Activated naive CD8-positive, alpha-beta T cell treated with anti-CD3 and anti-CD28 coated beads, Interleukin-2, amount 10 ng/mL, durations not matched to agents 7 days and 5 days (primary cell): ENCODE results near the gene FYN. TPM values are rescaled to one million over a fixed set of nuclear protein-coding genes. Genes with fewer than 3 reads are reported as not detected.
"Not testable (repeated sequence)": the region's sequence is repeated elsewhere in the genome, so short reads cannot be mapped to it uniquely, and the experiment has no call there.

ENCODE experiments used
- ATAC-seq: fragments of 150-1000 bp; cut with Tn5 transposase; one replicate; pipeline ENCODE4 v1.10.0; 2021; ENCODE audit warnings: low read depth, moderate library complexity
- POLR2A ChIA-PET: fragments of 350-600 bp; sonication (Branson Sonifier 250); formaldehyde crosslinking; loops from one replicate; lab custom pipeline; 2021; ENCODE audit warnings: antibody characterized with exemption; lab: Charles Lee
- DNase-seq: peaks from one replicate; pipeline ENCODE4 v3.0.0; 2021
- H3K27ac Mint-ChIP-seq: one replicate; pipeline ENCODE4 v1.8.0; 2022; ENCODE audit warnings: mild to moderate bottlenecking, mixed read lengths
- H3K27me3 Mint-ChIP-seq: one replicate; pipeline ENCODE4 v1.8.0; 2022; ENCODE audit warnings: mild to moderate bottlenecking, moderate library complexity, mixed read lengths
- H3K36me3 Mint-ChIP-seq: one replicate; pipeline ENCODE4 v1.8.0; 2021; ENCODE audit warnings: mild to moderate bottlenecking, mixed read lengths
- H3K4me1 Mint-ChIP-seq: one replicate; pipeline ENCODE4 v1.8.0; 2021; ENCODE audit warnings: mixed read lengths
- H3K4me3 Mint-ChIP-seq: one replicate; pipeline ENCODE4 v1.8.0; 2022; ENCODE audit warnings: mild to moderate bottlenecking, moderate library complexity, mixed read lengths
- H3K9me3 Mint-ChIP-seq: one replicate; pipeline ENCODE4 v1.8.0; 2021; ENCODE audit warnings: mixed read lengths
- total RNA-seq, 2 experiments: library from RNA; stranded (reverse); gene quantifications; one replicate each; pipeline ENCODE4 v1.2.3, GENCODE V29; 2021

FYN gene
- total RNA-seq, 2 experiments from 2014 or later, result 363 to 409 TPM

GRCh38 chr6:111898452-111898851 lies 25.2 kb upstream of the FYN start:
- Mint-ChIP-seq H3K4me1 (no peaks in the 10 kb centered on the region), H3K27ac (no peak overlapping the region), H3K36me3 (peaks cover 5% of the 10 kb centered on the region), H3K27me3 (no peaks in the 10 kb centered on the region), H3K9me3 (no peaks in the 10 kb centered on the region), H3K4me3 (no peak overlapping the region)
- ATAC-seq (no peak), DNase-seq (no peak)
- POLR2A ChIA-PET, result interaction anchor here (0.9 kb wide), 1 partner anchor 14 kb away, joined by 4 read pairs; no protein-coding TSS in a partner anchor

GRCh38 chr6:111894951-111895350 lies 21.7 kb upstream of the FYN start:
- Mint-ChIP-seq H3K4me1 (no peaks in the 10 kb centered on the region), H3K27ac (no peak overlapping the region), H3K36me3 (no peaks in the 10 kb centered on the region), H3K4me3 (no peak overlapping the region), H3K9me3 (no peaks in the 10 kb centered on the region), H3K27me3 (no peaks in the 10 kb centered on the region)
- POLR2A ChIA-PET, result no interaction called here
- DNase-seq (no peak), ATAC-seq (no peak)

GRCh38 chr6:111894272-111894671 lies 21.0 kb upstream of the FYN start:
- POLR2A ChIA-PET, result no interaction called here
- Mint-ChIP-seq H3K9me3 (no peaks in the 10 kb centered on the region), H3K4me1 (no peaks in the 10 kb centered on the region), H3K36me3 (no peaks in the 10 kb centered on the region), H3K27ac (no peak overlapping the region), H3K27me3 (no peaks in the 10 kb centered on the region), H3K4me3 (no peak overlapping the region)
- DNase-seq (no peak), ATAC-seq (no peak)

GRCh38 chr6:111892431-111892830 lies 19.2 kb upstream of the FYN start:
- ATAC-seq, result no peak
- Mint-ChIP-seq H3K27me3 (peaks cover 2% of the 10 kb centered on the region), H3K4me1 (no peaks in the 10 kb centered on the region), H3K4me3 (no peak overlapping the region), H3K9me3 (no peaks in the 10 kb centered on the region), H3K27ac (no peak overlapping the region), H3K36me3 (no peaks in the 10 kb centered on the region)
- no peak for DNase-seq
- POLR2A ChIA-PET, result no interaction called here

- Mint-ChIP-seq H3K27me3 (peaks cover 6% of the 10 kb centered on the region), H3K4me1 (no peaks in the 10 kb centered on the region), H3K36me3 (no peaks in the 10 kb centered on the region), H3K9me3 (no peaks in the 10 kb centered on the region), H3K4me3 (no peak overlapping the region), H3K27ac (no peak overlapping the region)
- ATAC-seq, result no peak
- POLR2A ChIA-PET, result no interaction called here
- DNase-seq, result no peak
These were observed 17.7 kb upstream of the FYN start for GRCh38 chr6:111890988-111891387.

GRCh38 chr6:111888928-111889695 lies 15.9 kb upstream of the FYN start:
- Mint-ChIP-seq H3K27me3 (peaks cover 6% of the 10 kb centered on the region), H3K4me1 (no peaks in the 10 kb centered on the region), H3K9me3 (peaks cover 1% of the 10 kb centered on the region), H3K27ac (no peak overlapping the region), H3K4me3 (no peak overlapping the region), H3K36me3 (peaks cover 3% of the 10 kb centered on the region)
- POLR2A ChIA-PET, result no interaction called here
- no peak for ATAC-seq
- DNase-seq, result no peak

- H3K9me3 Mint-ChIP-seq, ATAC-seq, H3K36me3 Mint-ChIP-seq, H3K4me3 Mint-ChIP-seq, H3K4me1 Mint-ChIP-seq, DNase-seq, POLR2A ChIA-PET, H3K27me3 Mint-ChIP-seq, H3K27ac Mint-ChIP-seq: not testable (repeated sequence)
These were observed 13.5 kb upstream of the FYN start for GRCh38 chr6:111886793-111887192.

- POLR2A ChIA-PET, result no interaction called here
- ATAC-seq, result no peak
- Mint-ChIP-seq H3K9me3 (peaks cover 7% of the 10 kb centered on the region), H3K27me3 (peaks cover 6% of the 10 kb centered on the region), H3K27ac (no peak overlapping the region), H3K4me1 (no peaks in the 10 kb centered on the region), H3K4me3 (no peak overlapping the region), H3K36me3 (peaks cover 3% of the 10 kb centered on the region)
- DNase-seq, result no peak
These were observed 12.2 kb upstream of the FYN start for GRCh38 chr6:111885373-111886027.

- Mint-ChIP-seq H3K27ac (no peak overlapping the region), H3K9me3 (peaks cover 11% of the 10 kb centered on the region), H3K4me3 (no peak overlapping the region), H3K27me3 (peaks cover 6% of the 10 kb centered on the region), H3K36me3 (peaks cover 7% of the 10 kb centered on the region), H3K4me1 (no peaks in the 10 kb centered on the region)
- ATAC-seq, result no peak
- POLR2A ChIA-PET, result interaction anchor here (1.0 kb wide), 1 partner anchor 15 kb away, joined by 4 read pairs; no protein-coding TSS in a partner anchor
- no peak for DNase-seq
These were observed 10.8 kb upstream of the FYN start for GRCh38 chr6:111884068-111884467.

GRCh38 chr6:111880181-111880888 lies 7.1 kb upstream of the FYN start:
- Mint-ChIP-seq H3K4me3 (no peak overlapping the region), H3K4me1 (peaks cover 2% of the 10 kb centered on the region), H3K9me3 (peaks cover 9% of the 10 kb centered on the region), H3K27me3 (no peaks in the 10 kb centered on the region), H3K36me3 (peaks cover 5% of the 10 kb centered on the region), H3K27ac (peak overlapping the region; percentile 21)
- ATAC-seq, result no peak
- DNase-seq, result no peak
- POLR2A ChIA-PET, result no interaction called here

- Mint-ChIP-seq H3K36me3 (peaks cover 5% of the 10 kb centered on the region), H3K9me3 (peaks cover 5% of the 10 kb centered on the region), H3K27me3 (peaks cover 2% of the 10 kb centered on the region), H3K4me1 (peaks cover 13% of the 10 kb centered on the region), H3K4me3 (peak overlapping the region; percentile 46), H3K27ac (peak overlapping the region; percentile 37)
- no peak for DNase-seq
- POLR2A ChIA-PET, result no interaction called here
- ATAC-seq, result no peak
These were observed 2.5 kb upstream of the FYN start for GRCh38 chr6:111875741-111876140.

- peak overlapping the region; percentile 92 for H3K27ac Mint-ChIP-seq
- no peaks in the 10 kb centered on the region for H3K9me3 Mint-ChIP-seq
- no peak for ATAC-seq
- no peak for DNase-seq
- peaks cover 2% of the 10 kb centered on the region for H3K27me3 Mint-ChIP-seq
- POLR2A ChIA-PET, result interaction anchor here (0.7 to 1.3 kb wide), 11 partner anchors 23 to 615 kb away, joined by 3 to 11 read pairs (median 3); a partner anchor contains a TSS
- peak overlapping the region; percentile 95 for H3K4me3 Mint-ChIP-seq
- H3K4me1 Mint-ChIP-seq, result peaks cover 27% of the 10 kb centered on the region
- peaks cover 4% of the 10 kb centered on the region for H3K36me3 Mint-ChIP-seq
These were observed 768 bp upstream of the FYN start for GRCh38 chr6:111874025-111874415.

GRCh38 chr6:111872401-111873177 lies 663 bp downstream of the FYN start:
- peak; percentile 74 for DNase-seq
- peak overlapping the region; percentile 90 for H3K27ac Mint-ChIP-seq
- peaks cover 2% of the 10 kb centered on the region for H3K27me3 Mint-ChIP-seq
- peaks cover 37% of the 10 kb centered on the region for H3K4me1 Mint-ChIP-seq
- H3K36me3 Mint-ChIP-seq, result peaks cover 6% of the 10 kb centered on the region
- POLR2A ChIA-PET, result interaction anchor here (0.9 to 1.5 kb wide), 13 partner anchors 15 to 613 kb away, joined by 3 to 11 read pairs (median 3); a partner anchor contains a TSS
- H3K9me3 Mint-ChIP-seq, result no peaks in the 10 kb centered on the region
- H3K4me3 Mint-ChIP-seq, result peak overlapping the region; percentile 90
- ATAC-seq, result peak; percentile 10
